OCI-LY7 (cell line): ENCODE measurements around the gene ALS2CL. TPM values are rescaled to one million over a fixed set of nuclear protein-coding genes. Genes with fewer than 3 reads are reported as not detected.

Source experiments
- BruUV-seq: library from RNA; stranded (reverse); fragments of 400-500 nt; replicated peaks from 2 replicates; lab custom pipeline; 2021; lab: Mats Ljungman, UMichigan
- CTCF ChIA-PET: fragments of 300-600 bp; sonication (Branson Sonifier 250); formaldehyde crosslinking; loops from one replicate; lab custom pipeline; 2022; ENCODE audit warnings: antibody characterized with exemption; ENCODE audit not compliant: unreplicated experiment; lab: Charles Lee
- POLR2A ChIA-PET: fragments of 300-600 bp; sonication (Branson Sonifier 250); formaldehyde crosslinking; loops from one replicate; lab custom pipeline; 2022; ENCODE audit warnings: antibody characterized with exemption; lab: Charles Lee
- DNase-seq: peaks from one replicate; pipeline ENCODE4 v3.0.0-alpha.2; 2015; ENCODE audit warnings: low spot score
- H2AFZ ChIP-seq: fragments of 200-600 bp; sonication (generic), shearing (Covaris generic); 2 replicates; pipeline ENCODE4 v1.6.1; 2014; ENCODE audit warnings: mild to moderate bottlenecking, antibody characterized with exemption, low read length, moderate library complexity
- H3K27ac ChIP-seq: fragments of 200-600 bp; sonication (generic); 2 replicates; pipeline ENCODE4 v1.5.1; 2014; ENCODE audit warnings: mixed run types, low read depth, mild to moderate bottlenecking, moderate library complexity, low read length, inconsistent platforms; ENCODE audit not compliant: poor library complexity, severe bottlenecking
- H3K36me3 ChIP-seq: fragments of 200-600 bp; sonication (generic); 2 replicates; pipeline ENCODE4 v1.6.1; 2014; ENCODE audit warnings: mild to moderate bottlenecking, antibody characterized with exemption, low read length, moderate library complexity, mixed read lengths; ENCODE audit not compliant: insufficient read depth
- H3K4me1 ChIP-seq: fragments of 200-600 bp; sonication (generic); 2 replicates; pipeline ENCODE4 v1.5.1; 2014; ENCODE audit warnings: mild to moderate bottlenecking, low read length; ENCODE audit not compliant: insufficient read depth, poor library complexity, severe bottlenecking
- H3K4me2 ChIP-seq: fragments of 200-600 bp; sonication (generic); 2 replicates; pipeline ENCODE4 v1.6.1; 2014; ENCODE audit warnings: mild to moderate bottlenecking, low read length
- H3K4me3 ChIP-seq: fragments of 200-600 bp; sonication (generic); 2 replicates; pipeline ENCODE4 v1.5.1; 2014; ENCODE audit warnings: mild to moderate bottlenecking, low read depth, low read length; ENCODE audit not compliant: poor library complexity, severe bottlenecking
- H3K79me2 ChIP-seq: fragments of 200-600 bp; sonication (generic); 2 replicates; pipeline ENCODE4 v1.6.1; 2016; ENCODE audit warnings: low read depth, mild to moderate bottlenecking, low read length, moderate library complexity, mixed read lengths; ENCODE audit not compliant: insufficient read depth
- H3K9me2 ChIP-seq: fragments of 200-600 bp; sonication (generic); 2 replicates; pipeline ENCODE4 v1.6.1; 2016; ENCODE audit warnings: mild to moderate bottlenecking, low read length, mixed read lengths; ENCODE audit not compliant: insufficient read depth
- H3K9me3 ChIP-seq: fragments of 200-600 bp; sonication (generic); 2 replicates; pipeline ENCODE4 v1.6.1; 2014; ENCODE audit warnings: mild to moderate bottlenecking, mixed run types, low read length, mixed read lengths
- H4K20me1 ChIP-seq: fragments of 200-600 bp; sonication (generic); 2 replicates; pipeline ENCODE4 v1.6.1; 2014; ENCODE audit warnings: mild to moderate bottlenecking, antibody characterized with exemption, low read length, moderate library complexity, mixed read lengths; ENCODE audit not compliant: insufficient read depth
- EZH2phosphoT487 ChIP-seq: fragments of 200-600 bp; sonication (generic); IDR thresholded peaks from 2 replicates; pipeline ENCODE4 v1.6.1; 2018; ENCODE audit warnings: low read depth, borderline replicate concordance, mild to moderate bottlenecking, mixed run types, antibody characterized with exemption, low read length, moderate library complexity, mixed read lengths
- intact Hi-C: fragments of 100-400 bp; cut with micrococcal nuclease; formaldehyde crosslinking; loops from one replicate; pipeline ENCODE4 v1.10.0; 2022; ENCODE audit not compliant: unreplicated experiment
- total RNA-seq, 2 experiments: library from RNA; depleted of rRNA in 1 of 2; stranded (reverse); fragments of >200 nt in 1 of 2; shearing (Covaris generic) in 1 of 2; gene quantifications; 2 replicates each; pipeline ENCODE4 v1.2.3, GENCODE V29; 2014 to 2022
- TF ChIP-seq, protein P1 (sequence below): fragments of 200-600 bp; sonication (generic); conservative IDR thresholded peaks from 2 replicates; pipeline ENCODE4 v1.5.1; 2014; ENCODE audit warnings: mild to moderate bottlenecking, antibody characterized with exemption, low read length, moderate library complexity, mixed read lengths

Gene ALS2CL
- total RNA-seq, 2 experiments from 2014 or later: 0.28 TPM; not detected in 1

DNA sequence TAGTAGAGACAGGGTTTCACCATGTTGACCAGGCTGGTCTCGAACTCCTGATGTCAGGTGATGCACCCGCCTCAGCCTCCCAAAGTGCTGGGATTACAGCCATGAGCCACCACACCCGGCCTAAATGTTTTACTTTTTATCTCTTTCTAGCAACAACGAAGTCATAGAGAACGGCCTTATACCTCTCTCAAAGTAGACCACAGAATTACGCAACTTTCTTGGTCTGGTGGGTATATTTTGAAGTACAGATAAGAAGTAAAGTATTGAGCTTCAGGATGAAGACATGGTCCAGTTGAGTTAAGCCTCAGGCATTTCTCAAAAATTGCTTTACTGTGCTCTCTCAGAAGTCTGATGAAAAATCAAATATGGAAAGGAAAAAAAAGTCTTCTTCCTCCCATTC is 50.5 kb downstream of the ALS2CL start:
- POLR2A ChIA-PET: no interaction called here
- intact Hi-C loops: no loop called here
- H3K9me3 ChIP-seq: no peaks in the 10 kb centered on the region
- no peaks in the 10 kb centered on the region for H3K4me1 ChIP-seq
- no peak overlapping the region for H2AFZ ChIP-seq
- H3K79me2 ChIP-seq: no peaks in the 10 kb centered on the region
- no peaks in the 10 kb centered on the region for H4K20me1 ChIP-seq
- H3K4me2 ChIP-seq: no peak overlapping the region
- no TSS peak for BruUV-seq
- no peak overlapping the region for H3K27ac ChIP-seq
- TF ChIP-seq, protein P1, sequence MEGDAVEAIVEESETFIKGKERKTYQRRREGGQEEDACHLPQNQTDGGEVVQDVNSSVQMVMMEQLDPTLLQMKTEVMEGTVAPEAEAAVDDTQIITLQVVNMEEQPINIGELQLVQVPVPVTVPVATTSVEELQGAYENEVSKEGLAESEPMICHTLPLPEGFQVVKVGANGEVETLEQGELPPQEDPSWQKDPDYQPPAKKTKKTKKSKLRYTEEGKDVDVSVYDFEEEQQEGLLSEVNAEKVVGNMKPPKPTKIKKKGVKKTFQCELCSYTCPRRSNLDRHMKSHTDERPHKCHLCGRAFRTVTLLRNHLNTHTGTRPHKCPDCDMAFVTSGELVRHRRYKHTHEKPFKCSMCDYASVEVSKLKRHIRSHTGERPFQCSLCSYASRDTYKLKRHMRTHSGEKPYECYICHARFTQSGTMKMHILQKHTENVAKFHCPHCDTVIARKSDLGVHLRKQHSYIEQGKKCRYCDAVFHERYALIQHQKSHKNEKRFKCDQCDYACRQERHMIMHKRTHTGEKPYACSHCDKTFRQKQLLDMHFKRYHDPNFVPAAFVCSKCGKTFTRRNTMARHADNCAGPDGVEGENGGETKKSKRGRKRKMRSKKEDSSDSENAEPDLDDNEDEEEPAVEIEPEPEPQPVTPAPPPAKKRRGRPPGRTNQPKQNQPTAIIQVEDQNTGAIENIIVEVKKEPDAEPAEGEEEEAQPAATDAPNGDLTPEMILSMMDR: no peak
- no peak for TF ChIP-seq EZH2phosphoT487
- no peaks in the 10 kb centered on the region for H3K36me3 ChIP-seq
- CTCF ChIA-PET: no interaction called here
- no peak overlapping the region for H3K4me3 ChIP-seq
- DNase-seq: no peak
- H3K9me2 ChIP-seq: no peaks in the 10 kb centered on the region

DNA sequence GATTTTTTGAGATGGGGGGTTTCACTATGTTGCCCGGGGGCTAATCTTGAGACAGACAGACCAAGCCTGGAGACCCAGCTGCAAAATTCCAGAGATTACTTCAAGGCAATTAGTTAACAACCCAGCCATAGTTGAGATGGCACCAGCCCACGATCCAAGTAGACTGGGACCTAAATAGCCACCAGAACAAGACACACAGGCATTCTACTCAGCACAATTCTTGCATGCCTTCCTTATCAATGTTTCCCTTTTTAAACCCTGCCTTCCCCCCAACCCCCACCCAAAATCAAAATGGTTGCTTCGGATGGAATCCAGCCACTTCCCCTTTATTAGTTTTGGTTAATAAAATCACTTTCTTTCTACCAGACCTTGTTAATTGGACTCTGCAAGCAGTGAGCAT is 52.6 kb downstream of the ALS2CL start:
- Histone ChIP-seq H3K79me2 (no peaks in the 10 kb centered on the region), H3K36me3 (no peaks in the 10 kb centered on the region), H3K4me3 (no peak overlapping the region), H2AFZ (no peak overlapping the region), H3K4me2 (no peak overlapping the region), H3K9me2 (no peaks in the 10 kb centered on the region), H3K4me1 (no peaks in the 10 kb centered on the region), H3K9me3 (no peaks in the 10 kb centered on the region), H4K20me1 (no peaks in the 10 kb centered on the region), H3K27ac (no peak overlapping the region)
- POLR2A ChIA-PET: interaction anchor here (0.9 kb wide), 1 partner anchor 17 kb away, joined by 3 read pairs; no protein-coding TSS in a partner anchor
- TF ChIP-seq, protein P1: no peak
- no peak for TF ChIP-seq EZH2phosphoT487
- BruUV-seq: no TSS peak
- intact Hi-C loops: no loop called here
- CTCF ChIA-PET: no interaction called here
- DNase-seq: no peak

DNA sequence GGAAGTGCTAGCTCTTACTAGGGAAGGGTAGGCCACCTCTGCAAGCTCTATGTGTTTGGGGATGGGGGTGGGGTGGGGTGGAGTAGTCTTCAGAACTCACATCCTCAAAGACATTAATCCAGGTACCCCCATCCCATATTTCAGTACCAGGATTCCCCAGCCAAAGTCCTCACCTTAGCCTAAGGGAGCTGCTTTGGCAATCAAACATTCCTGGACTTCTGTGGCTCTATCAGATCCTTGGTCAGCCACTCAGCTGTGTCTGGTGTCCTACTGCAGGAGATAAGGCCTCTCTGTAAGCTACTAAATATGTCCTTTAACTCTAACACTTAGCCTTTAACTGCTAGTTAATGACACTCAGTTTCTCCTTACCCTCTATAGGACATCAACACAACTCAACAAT is 54.3 kb downstream of the ALS2CL start:
- Histone ChIP-seq H3K4me3 (no peak overlapping the region), H3K79me2 (no peaks in the 10 kb centered on the region), H3K4me1 (no peaks in the 10 kb centered on the region), H3K4me2 (no peak overlapping the region), H3K27ac (no peak overlapping the region), H3K9me2 (no peaks in the 10 kb centered on the region), H2AFZ (no peak overlapping the region), H4K20me1 (no peaks in the 10 kb centered on the region), H3K36me3 (no peaks in the 10 kb centered on the region), H3K9me3 (no peaks in the 10 kb centered on the region)
- ChIA-PET POLR2A (no interaction called here), CTCF (no interaction called here)
- intact Hi-C loops: no loop called here
- TF ChIP-seq EZH2phosphoT487: no peak
- TF ChIP-seq, protein P1: no peak
- BruUV-seq: no TSS peak
- DNase-seq: no peak
